T follicular helper cell (primary cell): Measurements from ENCODE around the gene LCN2.
"Not testable (repeated sequence)": the region's sequence is repeated elsewhere in the genome, so short reads cannot be mapped to it uniquely, and the experiment has no call there.

ENCODE experiments used
- DNase-seq: peaks from one replicate; pipeline ENCODE4 v3.0.0-alpha.2; 2020; ENCODE audit warnings: low read depth

The LCN2 gene

GRCh38 chr9:128167209-128167608 is 18.0 kb downstream of the LCN2 start:
- no peak for DNase-seq

- no peak for DNase-seq
These were observed 19.6 kb downstream of the LCN2 start for GRCh38 chr9:128168731-128169308.

- no peak for DNase-seq
These were observed 20.2 kb downstream of the LCN2 start for GRCh38 chr9:128169492-128169891.

GRCh38 chr9:128169925-128170324 is 20.7 kb downstream of the LCN2 start:
- DNase-seq: no peak

GRCh38 chr9:128174062-128174461 is 24.8 kb downstream of the LCN2 start:
- no peak for DNase-seq

- no peak for DNase-seq
These were observed 25.9 kb downstream of the LCN2 start for GRCh38 chr9:128175102-128175563.

GRCh38 chr9:128175726-128176125 is 26.5 kb downstream of the LCN2 start:
- no peak for DNase-seq

- DNase-seq: no peak
These were observed 29.7 kb downstream of the LCN2 start for GRCh38 chr9:128178806-128179431.

GRCh38 chr9:128180001-128180400 is 30.7 kb downstream of the LCN2 start:
- no peak for DNase-seq

- DNase-seq: no peak
These were observed 31.2 kb downstream of the LCN2 start for GRCh38 chr9:128180447-128180846.

- not testable (repeated sequence) for DNase-seq
These were observed 32.2 kb downstream of the LCN2 start for GRCh38 chr9:128181480-128181879.

- no peak for DNase-seq
These were observed 33.8 kb downstream of the LCN2 start for GRCh38 chr9:128182893-128183588.

- DNase-seq: no peak
These were observed 37.0 kb downstream of the LCN2 start for GRCh38 chr9:128185979-128186965.

GRCh38 chr9:128187361-128187760 is 38.1 kb downstream of the LCN2 start:
- no peak for DNase-seq

GRCh38 chr9:128188209-128188608 is 39.0 kb downstream of the LCN2 start:
- DNase-seq: no peak

GRCh38 chr9:128190013-128190412 is 40.8 kb downstream of the LCN2 start:
- no peak for DNase-seq

GRCh38 chr9:128190516-128191405 is 41.5 kb downstream of the LCN2 start:
- no peak for DNase-seq

GRCh38 chr9:128191406-128192046 is 42.3 kb downstream of the LCN2 start, which contains the start of gene CIZ1:
Gene CIZ1, minus strand, starts transcription at chr9:128191572. Its CDS starts 715 bp downstream, at chr9:128190857.
- peak; percentile 50 for DNase-seq

GRCh38 chr9:128192601-128193371 is 43.5 kb downstream of the LCN2 start:
- DNase-seq: peak; percentile 29
